ENCODE results near the gene ATF6.

ATF6 gene

DNA sequence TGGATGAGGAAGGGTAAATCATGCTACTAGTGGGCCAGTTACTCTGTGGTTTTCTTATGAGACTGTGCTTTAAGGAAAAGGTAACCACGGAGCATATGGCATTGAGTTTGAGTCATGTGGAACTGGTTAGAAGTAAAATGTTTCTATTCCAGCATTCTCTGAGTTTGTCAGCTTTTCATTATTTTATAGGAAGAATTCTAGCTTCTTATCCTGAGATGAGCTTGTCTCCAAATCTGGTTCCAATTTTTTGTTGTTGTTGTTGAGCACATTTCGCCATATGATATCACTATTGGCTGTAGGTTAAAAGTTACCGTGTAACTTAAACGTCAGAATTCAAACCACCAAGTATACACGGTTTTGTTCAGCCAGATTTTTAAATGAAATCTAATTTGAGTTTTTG is 69.9 kb downstream of the ATF6 start:
- DNase-seq (ENCODE audit: low spot score): no peak

GRCh38 chr1:161838362-161838761 is 72.2 kb downstream of the ATF6 start:
- no peak for DNase-seq (ENCODE audit: low spot score)

DNA sequence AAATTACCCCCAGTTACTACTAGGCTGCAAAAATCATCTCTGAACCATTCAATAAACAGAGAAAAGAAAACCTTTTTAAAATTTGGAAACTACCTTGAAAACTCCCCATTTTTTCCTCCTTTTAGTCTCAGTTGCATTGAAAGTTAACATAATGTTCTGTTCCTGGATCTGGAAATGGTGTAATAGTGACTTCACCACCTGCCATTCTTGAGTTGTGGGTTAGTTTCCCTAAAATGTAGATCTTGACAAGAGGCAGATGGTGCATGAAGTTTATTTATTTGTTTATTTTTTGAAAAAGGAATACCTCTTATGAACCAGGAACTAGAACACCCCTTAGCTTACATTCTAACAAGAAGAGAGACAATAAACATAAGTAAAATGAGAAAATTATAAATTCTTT is 72.8 kb downstream of the ATF6 start:
- DNase-seq (ENCODE audit: low spot score): no peak

GRCh38 chr1:161839591-161839990 is 73.5 kb downstream of the ATF6 start:
- no peak for DNase-seq (ENCODE audit: low spot score)

DNA sequence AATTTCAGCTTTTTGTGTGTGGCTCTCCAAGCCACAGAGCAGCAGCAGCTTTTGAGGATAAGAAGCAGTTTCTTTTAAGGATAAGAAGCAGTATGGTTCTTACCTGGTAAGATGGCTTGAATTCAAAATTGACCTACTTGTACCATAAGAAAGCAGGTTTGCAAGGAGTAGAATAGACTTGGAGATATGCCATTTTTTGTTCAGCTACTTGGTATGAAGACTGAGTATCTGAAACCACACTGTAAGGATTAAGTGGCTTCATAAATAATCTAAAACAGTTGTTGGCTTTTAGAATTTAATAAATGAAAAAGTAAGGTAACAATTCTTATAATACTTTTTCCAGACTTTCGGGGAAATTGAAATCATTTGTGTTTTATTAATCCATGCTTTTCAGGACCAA is 74.2 kb downstream of the ATF6 start:
- DNase-seq (ENCODE audit: low spot score): no peak

GRCh38 chr1:161843156-161843555 is 77.0 kb downstream of the ATF6 start:
- DNase-seq (ENCODE audit: low spot score): no peak

DNA sequence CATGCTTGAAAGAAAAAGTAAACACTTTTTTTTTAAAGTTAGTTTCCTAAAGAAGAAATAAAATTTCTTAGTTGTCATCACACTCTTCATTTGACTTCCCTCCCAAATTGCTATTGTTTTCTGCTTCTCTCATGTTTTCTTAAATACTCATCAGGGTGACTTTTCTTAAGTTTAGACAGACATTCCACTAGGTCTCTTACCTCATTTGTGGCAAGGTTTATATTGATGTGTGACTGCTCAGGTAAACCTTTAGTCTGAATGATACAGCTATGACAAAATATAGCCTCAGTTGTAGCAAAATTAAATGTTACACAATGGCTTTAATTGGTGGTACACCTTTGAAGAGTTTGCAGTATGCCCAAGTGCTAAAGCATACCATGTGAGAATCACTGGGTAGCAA is 78.6 kb downstream of the ATF6 start:
- DNase-seq (ENCODE audit: low spot score): no peak

GRCh38 chr1:161848676-161849075 is 82.6 kb downstream of the ATF6 start:
- no peak for DNase-seq (ENCODE audit: low spot score)

GRCh38 chr1:161849518-161849917 is 83.4 kb downstream of the ATF6 start:
- peak; percentile 47 for DNase-seq (ENCODE audit: low spot score)

- no peak for DNase-seq (ENCODE audit: low spot score)
Measured at GRCh38 chr1:161855260-161855659, 89.1 kb downstream of the ATF6 start.

GRCh38 chr1:161858271-161858670 is 92.2 kb downstream of the ATF6 start:
- no peak for DNase-seq (ENCODE audit: low spot score)

GRCh38 chr1:161863549-161863948 is 97.4 kb downstream of the ATF6 start:
- DNase-seq (ENCODE audit: low spot score): no peak

DNA sequence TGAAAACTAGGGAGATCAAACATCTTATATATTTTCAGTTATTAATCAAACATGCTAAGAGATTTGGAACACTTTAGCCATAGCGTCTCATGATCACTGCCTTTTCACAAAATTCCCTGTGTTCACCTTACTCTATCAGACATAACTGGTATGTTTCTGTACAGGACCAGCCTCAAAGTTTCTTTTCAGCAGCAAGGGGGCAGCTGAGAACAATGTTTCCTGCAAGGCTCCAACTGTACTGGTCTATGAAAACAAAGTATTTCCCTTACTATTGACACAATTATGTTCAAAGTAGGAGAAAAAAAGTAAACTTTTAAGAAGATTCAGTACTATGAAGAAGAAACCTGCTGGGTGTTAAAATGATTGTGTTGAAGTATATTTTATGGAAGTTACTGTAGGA is 98.5 kb downstream of the ATF6 start:
- peak; percentile 22 for DNase-seq (ENCODE audit: low spot score)

DNA sequence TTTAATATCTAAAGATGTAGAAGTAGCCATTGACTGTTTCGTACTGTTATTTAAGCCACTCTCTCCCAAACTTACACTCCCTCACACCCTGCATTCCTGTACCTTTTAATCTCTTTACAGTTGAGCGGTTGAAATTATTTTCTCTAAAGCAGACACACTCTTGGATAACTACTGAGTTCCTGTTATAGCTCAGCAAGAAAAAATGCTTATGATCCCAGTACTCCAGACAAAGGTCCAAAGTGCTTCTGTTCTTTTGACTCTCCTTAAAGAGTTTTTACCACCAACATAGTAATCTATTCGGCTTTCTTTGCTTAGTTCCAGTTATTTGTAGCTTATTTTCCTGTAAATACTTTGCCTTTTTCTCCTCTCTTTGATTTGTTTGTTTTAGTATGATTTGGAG is 100.1 kb downstream of the ATF6 start:
- no peak for DNase-seq (ENCODE audit: low spot score)

DNA sequence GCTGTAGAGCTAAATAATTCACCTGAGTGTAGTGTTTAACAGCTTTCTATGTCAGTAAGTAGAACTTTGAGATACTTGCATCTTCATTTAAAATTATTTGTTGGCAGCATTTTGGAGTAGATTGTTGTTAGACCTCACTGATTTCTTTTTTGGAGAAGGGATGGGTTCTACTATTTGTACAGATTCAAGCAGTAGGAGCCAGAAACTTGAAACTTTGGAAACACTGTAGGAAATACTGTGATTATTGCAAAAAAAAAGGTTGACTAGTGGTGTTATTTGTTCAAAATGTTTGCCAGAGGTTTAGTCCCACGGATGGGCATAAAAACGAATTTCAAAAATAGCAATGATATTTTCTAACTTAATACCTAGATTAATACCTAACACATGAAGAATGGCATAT is 102.7 kb downstream of the ATF6 start:
- no peak for DNase-seq (ENCODE audit: low spot score)

DNA sequence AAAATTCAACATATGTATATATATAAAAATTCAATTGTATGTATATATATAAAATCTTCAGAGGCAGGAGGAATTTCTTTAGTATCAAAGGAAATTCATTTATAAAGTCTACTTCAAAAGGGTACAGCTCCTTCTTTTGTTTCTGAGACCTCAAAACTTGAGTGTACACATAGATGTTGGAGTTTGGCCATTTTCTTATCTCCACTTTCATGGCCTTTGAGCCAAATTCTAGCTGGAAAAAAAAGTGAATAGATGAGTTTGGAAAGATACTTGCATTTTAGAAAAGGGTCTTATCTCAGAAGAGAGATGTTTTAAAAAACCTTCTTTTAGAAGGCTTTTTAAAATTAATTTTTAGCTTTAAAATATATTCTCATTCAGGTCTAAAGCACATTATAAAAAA is 103.2 kb downstream of the ATF6 start:
- no peak for DNase-seq (ENCODE audit: low spot score)

- DNase-seq (ENCODE audit: low spot score): no peak
Measured at GRCh38 chr1:161872506-161872905, 106.4 kb downstream of the ATF6 start.

GRCh38 chr1:161879261-161879660 is 113.1 kb downstream of the ATF6 start:
- no peak for DNase-seq (ENCODE audit: low spot score)

DNA sequence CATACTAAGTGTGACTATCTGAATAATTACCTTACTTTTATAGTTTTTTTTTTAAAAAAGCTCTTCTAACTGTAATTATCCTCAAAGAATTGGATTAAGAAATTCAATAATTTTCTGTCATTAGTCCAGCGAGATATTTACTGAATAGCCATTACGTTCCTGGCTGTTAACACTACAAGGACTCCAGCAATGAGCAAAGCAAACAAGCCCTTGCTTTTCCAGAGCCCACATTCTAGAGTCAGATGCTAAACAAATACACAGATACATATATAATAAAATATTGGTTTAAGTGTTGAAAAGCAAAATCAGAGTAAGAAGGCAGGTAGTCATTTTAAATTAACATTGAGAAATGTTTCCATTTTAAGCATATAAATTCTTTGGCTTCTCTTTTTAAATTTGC is 118.4 kb downstream of the ATF6 start:
- DNase-seq (ENCODE audit: low spot score): no peak

DNA sequence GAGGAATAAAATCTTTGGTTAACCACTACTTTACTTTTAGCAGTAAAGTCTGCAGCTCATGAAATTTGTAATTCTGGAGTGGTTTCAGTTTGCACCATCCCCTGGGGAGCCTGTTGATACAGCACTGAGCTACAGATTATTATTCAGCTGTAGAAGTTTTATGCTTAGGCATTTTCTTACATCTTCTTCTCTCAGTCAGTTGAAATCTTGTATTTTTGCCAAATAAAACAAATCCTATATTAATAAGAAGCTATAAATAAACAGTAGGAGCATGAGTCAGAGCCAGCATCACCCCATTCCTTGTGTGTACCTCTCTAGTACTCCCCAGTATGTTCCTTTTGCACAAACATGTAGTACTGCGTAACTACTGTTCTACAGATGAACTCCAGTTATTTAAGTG is 118.9 kb downstream of the ATF6 start:
- DNase-seq (ENCODE audit: low spot score): no peak

GRCh38 chr1:161885759-161886158 is 119.6 kb downstream of the ATF6 start:
- no peak for DNase-seq (ENCODE audit: low spot score)

DNA sequence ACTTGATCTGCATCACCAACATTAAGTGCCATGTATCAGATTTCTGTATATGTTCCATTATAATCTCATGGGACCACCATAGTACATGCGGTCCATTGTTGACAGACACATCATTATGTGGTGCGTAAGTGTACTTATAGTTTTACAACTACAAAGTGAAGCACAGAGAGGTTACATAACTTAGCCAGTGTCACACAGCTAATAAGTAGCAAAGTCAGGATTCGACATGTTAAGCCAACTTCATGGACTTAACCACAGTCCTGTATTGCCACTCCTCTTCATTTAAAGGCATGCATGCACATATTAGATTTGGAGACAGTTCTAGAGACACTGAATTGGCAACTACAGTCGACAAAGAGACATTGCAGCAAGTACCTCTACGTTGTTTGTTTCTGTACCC is 120.5 kb downstream of the ATF6 start:
- no peak for DNase-seq (ENCODE audit: low spot score)

GRCh38 chr1:161887730-161888287 is 121.7 kb downstream of the ATF6 start:
- no peak for DNase-seq (ENCODE audit: low spot score)

GRCh38 chr1:161890574-161890973 is 124.5 kb downstream of the ATF6 start:
- DNase-seq (ENCODE audit: low spot score): no peak

- DNase-seq (ENCODE audit: low spot score): no peak
Measured at GRCh38 chr1:161899091-161899490, 133.0 kb downstream of the ATF6 start.
